Activated naive CD8-positive, alpha-beta T cell treated with anti-CD3 and anti-CD28 coated beads for 36 hours (primary cell): ENCODE measurements around the gene DLG2. TPM values are rescaled to one million over a fixed set of nuclear protein-coding genes. Genes with fewer than 3 reads are reported as not detected.

Experiments used
- DNase-seq: peaks from one replicate; pipeline ENCODE4 v3.0.0; 2021
- H3K27ac Mint-ChIP-seq: one replicate; pipeline ENCODE4 v1.8.0; 2022; ENCODE audit warnings: mild to moderate bottlenecking, moderate library complexity, mixed read lengths
- H3K27me3 Mint-ChIP-seq: one replicate; pipeline ENCODE4 v1.8.0; 2022; ENCODE audit warnings: mild to moderate bottlenecking, mixed read lengths
- H3K36me3 Mint-ChIP-seq: one replicate; pipeline ENCODE4 v1.8.0; 2021; ENCODE audit warnings: mild to moderate bottlenecking, mixed read lengths
- H3K4me1 Mint-ChIP-seq: one replicate; pipeline ENCODE4 v1.8.0; 2021; ENCODE audit warnings: mixed read lengths
- H3K4me3 Mint-ChIP-seq: one replicate; pipeline ENCODE4 v1.8.0; 2022; ENCODE audit warnings: mild to moderate bottlenecking, moderate library complexity, mixed read lengths
- H3K9me3 Mint-ChIP-seq: one replicate; pipeline ENCODE4 v1.8.0; 2022; ENCODE audit warnings: mixed read lengths
- total RNA-seq, 2 experiments: library from RNA; stranded (reverse); gene quantifications; one replicate each; pipeline ENCODE4 v1.2.3, GENCODE V29; 2021

Gene DLG2
- total RNA-seq, 2 experiments from 2014 or later, result 1.7 to 1.9 TPM

GRCh38 chr11:84212468-84213390 is 1414.4 kb downstream of the DLG2 start:
- no peaks in the 10 kb centered on the region for H3K4me1 Mint-ChIP-seq
- H3K27me3 Mint-ChIP-seq, result no peaks in the 10 kb centered on the region
- peaks cover 6% of the 10 kb centered on the region for H3K9me3 Mint-ChIP-seq
- no peak overlapping the region for H3K27ac Mint-ChIP-seq
- no peak for DNase-seq
- H3K36me3 Mint-ChIP-seq, result no peaks in the 10 kb centered on the region
- no peak overlapping the region for H3K4me3 Mint-ChIP-seq

DNA sequence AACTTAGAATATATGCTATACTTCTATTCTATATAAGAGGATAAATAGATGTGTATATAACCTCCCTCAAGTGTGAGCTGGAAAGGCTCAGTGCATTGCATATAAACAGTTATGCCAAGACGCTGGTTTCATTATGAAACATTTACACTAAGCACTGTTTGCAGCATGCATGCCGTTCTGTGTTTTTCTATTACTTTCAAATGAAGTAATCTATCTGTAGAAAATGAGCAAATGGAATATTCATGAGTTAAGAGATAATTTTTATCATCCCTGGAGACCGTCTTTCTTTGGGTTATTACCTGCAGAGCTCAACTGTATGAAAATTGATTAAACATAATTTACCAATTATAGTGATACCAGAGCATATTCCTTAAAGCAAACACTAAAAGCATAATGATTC is 1415.2 kb downstream of the DLG2 start:
- Mint-ChIP-seq H3K27me3 (no peaks in the 10 kb centered on the region), H3K36me3 (no peaks in the 10 kb centered on the region), H3K4me1 (no peaks in the 10 kb centered on the region), H3K27ac (no peak overlapping the region), H3K9me3 (peaks cover 1% of the 10 kb centered on the region), H3K4me3 (no peak overlapping the region)
- no peak for DNase-seq

GRCh38 chr11:84194696-84195095 is 1432.4 kb downstream of the DLG2 start:
- no peak for DNase-seq
- peaks cover 12% of the 10 kb centered on the region for H3K9me3 Mint-ChIP-seq
- H3K36me3 Mint-ChIP-seq, result no peaks in the 10 kb centered on the region
- H3K27me3 Mint-ChIP-seq, result no peaks in the 10 kb centered on the region
- no peak overlapping the region for H3K4me3 Mint-ChIP-seq
- no peaks in the 10 kb centered on the region for H3K4me1 Mint-ChIP-seq
- no peak overlapping the region for H3K27ac Mint-ChIP-seq

GRCh38 chr11:84193706-84194105 is 1433.4 kb downstream of the DLG2 start:
- Mint-ChIP-seq H3K36me3 (no peaks in the 10 kb centered on the region), H3K4me3 (no peak overlapping the region), H3K4me1 (no peaks in the 10 kb centered on the region), H3K27ac (no peak overlapping the region), H3K9me3 (peaks cover 12% of the 10 kb centered on the region), H3K27me3 (no peaks in the 10 kb centered on the region)
- DNase-seq, result no peak

GRCh38 chr11:84188521-84188920 is 1438.6 kb downstream of the DLG2 start:
- H3K4me3 Mint-ChIP-seq, result no peak overlapping the region
- no peak for DNase-seq
- no peaks in the 10 kb centered on the region for H3K27me3 Mint-ChIP-seq
- no peaks in the 10 kb centered on the region for H3K36me3 Mint-ChIP-seq
- H3K4me1 Mint-ChIP-seq, result no peaks in the 10 kb centered on the region
- no peak overlapping the region for H3K27ac Mint-ChIP-seq
- H3K9me3 Mint-ChIP-seq, result peaks cover 9% of the 10 kb centered on the region

GRCh38 chr11:84173078-84173477 is 1454.1 kb downstream of the DLG2 start:
- no peaks in the 10 kb centered on the region for H3K4me1 Mint-ChIP-seq
- no peak for DNase-seq
- H3K4me3 Mint-ChIP-seq, result no peak overlapping the region
- no peaks in the 10 kb centered on the region for H3K27me3 Mint-ChIP-seq
- peaks cover 4% of the 10 kb centered on the region for H3K9me3 Mint-ChIP-seq
- H3K27ac Mint-ChIP-seq, result no peak overlapping the region
- H3K36me3 Mint-ChIP-seq, result no peaks in the 10 kb centered on the region

GRCh38 chr11:84165139-84165538 is 1462.0 kb downstream of the DLG2 start:
- no peak overlapping the region for H3K4me3 Mint-ChIP-seq
- no peak for DNase-seq
- no peaks in the 10 kb centered on the region for H3K27me3 Mint-ChIP-seq
- no peak overlapping the region for H3K27ac Mint-ChIP-seq
- H3K4me1 Mint-ChIP-seq, result no peaks in the 10 kb centered on the region
- H3K36me3 Mint-ChIP-seq, result no peaks in the 10 kb centered on the region
- H3K9me3 Mint-ChIP-seq, result peaks cover 9% of the 10 kb centered on the region

GRCh38 chr11:84164728-84165127 is 1462.4 kb downstream of the DLG2 start:
- DNase-seq, result no peak
- no peaks in the 10 kb centered on the region for H3K27me3 Mint-ChIP-seq
- no peaks in the 10 kb centered on the region for H3K4me1 Mint-ChIP-seq
- H3K27ac Mint-ChIP-seq, result no peak overlapping the region
- H3K36me3 Mint-ChIP-seq, result no peaks in the 10 kb centered on the region
- no peak overlapping the region for H3K4me3 Mint-ChIP-seq
- peaks cover 9% of the 10 kb centered on the region for H3K9me3 Mint-ChIP-seq

GRCh38 chr11:84163116-84163515 is 1464.0 kb downstream of the DLG2 start:
- Mint-ChIP-seq H3K9me3 (peaks cover 7% of the 10 kb centered on the region), H3K4me1 (no peaks in the 10 kb centered on the region), H3K27ac (no peak overlapping the region), H3K27me3 (no peaks in the 10 kb centered on the region), H3K4me3 (no peak overlapping the region), H3K36me3 (no peaks in the 10 kb centered on the region)
- no peak for DNase-seq

DNA sequence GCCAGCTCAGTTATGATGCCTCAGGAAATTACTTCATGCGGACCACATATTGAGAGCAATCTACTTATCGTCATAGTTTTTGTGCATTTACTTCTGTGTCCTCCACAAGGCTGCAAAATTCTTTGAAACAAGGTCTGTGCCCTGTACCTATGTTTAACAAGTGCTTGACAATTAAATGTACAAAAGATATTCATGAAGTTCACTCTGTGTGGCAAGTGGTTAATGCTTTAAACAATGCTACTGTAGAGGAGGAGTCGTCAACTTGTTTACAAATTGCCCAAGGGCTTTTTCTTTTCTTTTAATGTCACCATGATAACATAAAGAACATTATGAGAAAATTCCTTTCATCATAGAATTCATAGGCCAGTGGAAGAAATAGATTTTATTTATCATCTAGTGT is 1469.5 kb downstream of the DLG2 start:
- Mint-ChIP-seq H3K27me3 (no peaks in the 10 kb centered on the region), H3K4me3 (no peak overlapping the region), H3K36me3 (no peaks in the 10 kb centered on the region), H3K4me1 (no peaks in the 10 kb centered on the region), H3K9me3 (peaks cover 14% of the 10 kb centered on the region), H3K27ac (no peak overlapping the region)
- DNase-seq, result no peak

GRCh38 chr11:84146826-84147225 is 1480.3 kb downstream of the DLG2 start:
- no peaks in the 10 kb centered on the region for H3K36me3 Mint-ChIP-seq
- H3K4me1 Mint-ChIP-seq, result no peaks in the 10 kb centered on the region
- peaks cover 16% of the 10 kb centered on the region for H3K9me3 Mint-ChIP-seq
- no peak overlapping the region for H3K27ac Mint-ChIP-seq
- no peak for DNase-seq
- no peaks in the 10 kb centered on the region for H3K27me3 Mint-ChIP-seq
- H3K4me3 Mint-ChIP-seq, result no peak overlapping the region

GRCh38 chr11:84145616-84146185 is 1481.4 kb downstream of the DLG2 start:
- Mint-ChIP-seq H3K27ac (no peak overlapping the region), H3K4me3 (no peak overlapping the region), H3K9me3 (peaks cover 15% of the 10 kb centered on the region), H3K27me3 (no peaks in the 10 kb centered on the region), H3K36me3 (no peaks in the 10 kb centered on the region), H3K4me1 (no peaks in the 10 kb centered on the region)
- DNase-seq, result no peak

- Mint-ChIP-seq H3K4me3 (no peak overlapping the region), H3K27ac (no peak overlapping the region), H3K4me1 (no peaks in the 10 kb centered on the region), H3K36me3 (no peaks in the 10 kb centered on the region), H3K27me3 (no peaks in the 10 kb centered on the region), H3K9me3 (peaks cover 15% of the 10 kb centered on the region)
- no peak for DNase-seq
Measured at GRCh38 chr11:84144531-84144930, 1482.6 kb downstream of the DLG2 start.

GRCh38 chr11:84142411-84142810 is 1484.7 kb downstream of the DLG2 start:
- DNase-seq, result no peak
- no peaks in the 10 kb centered on the region for H3K27me3 Mint-ChIP-seq
- peaks cover 5% of the 10 kb centered on the region for H3K9me3 Mint-ChIP-seq
- H3K4me3 Mint-ChIP-seq, result no peak overlapping the region
- no peaks in the 10 kb centered on the region for H3K4me1 Mint-ChIP-seq
- no peaks in the 10 kb centered on the region for H3K36me3 Mint-ChIP-seq
- H3K27ac Mint-ChIP-seq, result no peak overlapping the region

DNA sequence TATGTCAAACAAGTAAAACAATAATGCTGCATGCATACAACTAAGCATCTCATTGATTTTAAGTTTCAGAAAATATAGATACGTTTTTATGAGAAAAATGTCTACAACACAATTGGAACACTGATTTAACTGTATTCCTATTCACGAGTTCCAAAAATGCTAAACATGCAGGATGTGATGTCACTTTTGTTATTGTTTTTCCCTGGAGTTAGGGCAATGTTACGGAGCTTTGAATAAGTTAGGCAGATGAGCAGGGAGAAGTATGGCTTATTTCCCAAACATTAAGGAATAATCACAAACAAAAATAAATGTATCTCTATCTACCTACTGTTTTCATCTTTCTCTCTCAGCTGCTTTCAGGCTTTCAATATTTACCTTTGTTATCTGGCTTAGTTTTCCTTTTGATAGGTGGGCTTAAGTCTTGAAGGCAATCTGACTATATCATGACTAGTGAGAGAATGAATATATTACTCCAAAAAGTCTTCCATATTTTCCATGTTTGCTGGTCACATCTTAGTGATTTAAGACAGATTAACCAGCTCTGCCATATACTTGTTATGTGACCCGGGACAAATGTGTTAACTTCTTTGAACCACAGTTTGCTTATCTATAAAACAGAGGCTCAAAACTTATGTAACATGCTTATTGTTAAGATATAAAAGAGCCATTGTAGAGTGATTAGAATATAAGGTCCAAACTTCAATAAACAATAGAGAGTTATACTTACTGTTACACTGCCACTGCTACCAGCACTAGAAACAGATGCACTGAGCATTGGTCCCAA is 1486.6 kb downstream of the DLG2 start:
- H3K27me3 Mint-ChIP-seq, result no peaks in the 10 kb centered on the region
- H3K27ac Mint-ChIP-seq, result no peak overlapping the region
- H3K4me1 Mint-ChIP-seq, result no peaks in the 10 kb centered on the region
- DNase-seq, result no peak
- no peaks in the 10 kb centered on the region for H3K36me3 Mint-ChIP-seq
- H3K9me3 Mint-ChIP-seq, result peaks cover 10% of the 10 kb centered on the region
- H3K4me3 Mint-ChIP-seq, result no peak overlapping the region
